B cell (primary cell): ENCODE results near the gene ZNF407.

Source experiments
- EZH2 ChIP-seq: IDR thresholded peaks from 2 replicates; pipeline ENCODE4 v1.6.1; 2012; ENCODE audit warnings: borderline replicate concordance, low read depth, mild to moderate bottlenecking, moderate library complexity, low read length; ENCODE audit not compliant: insufficient read depth, poor library complexity, severe bottlenecking
- TF ChIP-seq, protein P1 (sequence below): fragments of 200-600 bp; IDR thresholded peaks from one replicate; pipeline ENCODE4 v1.8.0; 2022; ENCODE audit warnings: antibody characterized with exemption, mild to moderate bottlenecking

GRCh38 chr18:74661008-74661407, 63.3 kb downstream of the ZNF407 start:
- TF ChIP-seq, protein P1, sequence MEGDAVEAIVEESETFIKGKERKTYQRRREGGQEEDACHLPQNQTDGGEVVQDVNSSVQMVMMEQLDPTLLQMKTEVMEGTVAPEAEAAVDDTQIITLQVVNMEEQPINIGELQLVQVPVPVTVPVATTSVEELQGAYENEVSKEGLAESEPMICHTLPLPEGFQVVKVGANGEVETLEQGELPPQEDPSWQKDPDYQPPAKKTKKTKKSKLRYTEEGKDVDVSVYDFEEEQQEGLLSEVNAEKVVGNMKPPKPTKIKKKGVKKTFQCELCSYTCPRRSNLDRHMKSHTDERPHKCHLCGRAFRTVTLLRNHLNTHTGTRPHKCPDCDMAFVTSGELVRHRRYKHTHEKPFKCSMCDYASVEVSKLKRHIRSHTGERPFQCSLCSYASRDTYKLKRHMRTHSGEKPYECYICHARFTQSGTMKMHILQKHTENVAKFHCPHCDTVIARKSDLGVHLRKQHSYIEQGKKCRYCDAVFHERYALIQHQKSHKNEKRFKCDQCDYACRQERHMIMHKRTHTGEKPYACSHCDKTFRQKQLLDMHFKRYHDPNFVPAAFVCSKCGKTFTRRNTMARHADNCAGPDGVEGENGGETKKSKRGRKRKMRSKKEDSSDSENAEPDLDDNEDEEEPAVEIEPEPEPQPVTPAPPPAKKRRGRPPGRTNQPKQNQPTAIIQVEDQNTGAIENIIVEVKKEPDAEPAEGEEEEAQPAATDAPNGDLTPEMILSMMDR, result no peak
- TF ChIP-seq EZH2, result no peak
